ENCODE measurements around the gene NOLC1.
"Not testable (repeated sequence)": the region's sequence is repeated elsewhere in the genome, so short reads cannot be mapped to it uniquely, and the experiment has no call there.

NOLC1 gene

GRCh38 chr10:102157224-102157623 lies 5.0 kb downstream of the NOLC1 start:
- DNase-seq: no peak

GRCh38 chr10:102159051-102159597 lies 6.9 kb downstream of the NOLC1 start:
- no peak for DNase-seq

- DNase-seq: no peak
Observed at GRCh38 chr10:102159831-102160230, 7.6 kb downstream of the NOLC1 start.

- no peak for DNase-seq
Observed at GRCh38 chr10:102163342-102163989, 11.3 kb downstream of the NOLC1 start.

- no peak for DNase-seq
Observed at GRCh38 chr10:102167861-102168260, 15.7 kb downstream of the NOLC1 start.

- no peak for DNase-seq
Observed at GRCh38 chr10:102170602-102171001, 18.4 kb downstream of the NOLC1 start.

- DNase-seq: no peak
Observed at GRCh38 chr10:102172288-102172687, 20.1 kb downstream of the NOLC1 start.

- DNase-seq: no peak
Observed at GRCh38 chr10:102175415-102175814, 23.2 kb downstream of the NOLC1 start.

GRCh38 chr10:102184606-102185005 lies 32.4 kb downstream of the NOLC1 start:
- no peak for DNase-seq

GRCh38 chr10:102185272-102185671 lies 33.1 kb downstream of the NOLC1 start:
- no peak for DNase-seq

GRCh38 chr10:102185811-102186527 lies 33.8 kb downstream of the NOLC1 start:
- no peak for DNase-seq

GRCh38 chr10:102188298-102188940 lies 36.2 kb downstream of the NOLC1 start:
- no peak for DNase-seq

- not testable (repeated sequence) for DNase-seq
Observed at GRCh38 chr10:102188941-102189898, 37.0 kb downstream of the NOLC1 start.

- no peak for DNase-seq
Observed at GRCh38 chr10:102191956-102192355, 39.8 kb downstream of the NOLC1 start.

GRCh38 chr10:102195296-102195870 lies 43.2 kb downstream of the NOLC1 start:
- no peak for DNase-seq

- no peak for DNase-seq
Observed at GRCh38 chr10:102196893-102197292, 44.7 kb downstream of the NOLC1 start.

GRCh38 chr10:102198027-102198426 lies 45.8 kb downstream of the NOLC1 start:
- no peak for DNase-seq

GRCh38 chr10:102200751-102201640 lies 48.8 kb downstream of the NOLC1 start:
- no peak for DNase-seq

- DNase-seq: no peak
Observed at GRCh38 chr10:102202386-102202785, 50.2 kb downstream of the NOLC1 start.

- DNase-seq: no peak
Observed at GRCh38 chr10:102208311-102209035, 56.3 kb downstream of the NOLC1 start.
